ENCODE data around the gene ARSD. TPM values are rescaled to one million over a fixed set of nuclear protein-coding genes. Genes with fewer than 3 reads are reported as not detected.

ARSD gene
- total and polyA plus RNA-seq, 5 experiments from 2014 or later, result 1.3 to 3.7 (median 1.9) TPM

GRCh38 chrX:2878563-2878962 lies 50.6 kb downstream of the ARSD start:
- no peak for DNase-seq
- H3K4me3 Mint-ChIP-seq, result no peak overlapping the region
- H3K27ac Mint-ChIP-seq, result no peak overlapping the region
- peaks cover 0 to 4% (median 0%) of the 10 kb centered on the region in 3 donors for H3K36me3 Mint-ChIP-seq
- peaks cover 0 to 4% (median 0%) of the 10 kb centered on the region in 9 donors for H3K9me3 Mint-ChIP-seq
- H3K4me1 Mint-ChIP-seq, result no peaks in the 10 kb centered on the region
- H3K27me3 Mint-ChIP-seq, result peaks cover 6 to 13% (median 10%) of the 10 kb centered on the region in 5 donors
- no peak for ATAC-seq
- POLR2A ChIA-PET, result no interaction called here

DNA sequence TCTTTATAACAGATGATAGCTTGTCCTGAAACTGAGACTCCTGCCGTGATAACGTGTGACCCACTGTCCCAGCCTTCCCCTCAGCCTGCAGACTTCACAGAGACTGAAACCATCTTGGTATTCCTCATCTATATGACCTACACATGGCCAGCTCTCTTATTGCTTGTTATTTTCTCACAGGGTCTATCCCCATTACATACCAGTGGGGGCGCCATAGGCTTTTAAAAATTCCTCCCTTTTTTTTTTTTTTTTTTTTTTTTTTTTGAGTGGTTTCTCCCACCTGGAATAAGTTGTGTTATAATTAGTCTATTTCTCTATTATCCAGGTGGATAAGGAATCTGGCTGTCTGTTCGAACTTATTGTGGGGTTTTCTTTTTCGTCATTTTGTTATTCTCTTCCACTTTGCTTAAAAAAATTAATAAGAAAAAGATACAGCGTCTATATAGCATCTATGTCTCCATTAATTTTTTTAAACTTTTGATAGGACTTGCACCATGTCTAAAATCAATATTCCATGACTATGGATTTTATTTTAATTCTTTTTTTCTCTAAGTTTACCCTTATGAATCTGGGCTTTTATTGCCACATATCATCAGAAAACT lies 53.2 kb downstream of the ARSD start:
- Mint-ChIP-seq H3K36me3 (peaks cover 0 to 4% (median 0%) of the 10 kb centered on the region in 3 donors), H3K4me3 (no peak overlapping the region), H3K27ac (no peak overlapping the region), H3K9me3 (peaks cover 0 to 13% (median 0%) of the 10 kb centered on the region in 9 donors), H3K4me1 (no peaks in the 10 kb centered on the region), H3K27me3 (peaks cover 0 to 10% (median 7%) of the 10 kb centered on the region in 5 donors)
- ATAC-seq, result no peak
- POLR2A ChIA-PET, result no interaction called here
- DNase-seq, result no peak

- ATAC-seq (no peak), DNase-seq (no peak)
- Mint-ChIP-seq H3K27ac (no peak overlapping the region), H3K4me3 (no peak overlapping the region), H3K9me3 (peaks cover 0 to 20% (median 0%) of the 10 kb centered on the region in 9 donors), H3K4me1 (no peaks in the 10 kb centered on the region), H3K36me3 (peaks cover 0 to 9% (median 0%) of the 10 kb centered on the region in 3 donors), H3K27me3 (peaks cover 0 to 10% (median 6%) of the 10 kb centered on the region in 5 donors)
- POLR2A ChIA-PET, result no interaction called here
Measured at GRCh38 chrX:2875136-2875481, 54.0 kb downstream of the ARSD start.

- H3K36me3 Mint-ChIP-seq, result peaks cover 0 to 9% (median 0%) of the 10 kb centered on the region in 3 donors
- H3K27ac Mint-ChIP-seq, result no peak overlapping the region
- H3K4me1 Mint-ChIP-seq, result no peaks in the 10 kb centered on the region
- POLR2A ChIA-PET, result no interaction called here
- H3K9me3 Mint-ChIP-seq, result peaks cover 0 to 26% (median 0%) of the 10 kb centered on the region in 9 donors
- peaks cover 0 to 6% (median 3%) of the 10 kb centered on the region in 5 donors for H3K27me3 Mint-ChIP-seq
- ATAC-seq, result no peak
- H3K4me3 Mint-ChIP-seq, result no peak overlapping the region
- DNase-seq, result no peak
Measured at GRCh38 chrX:2874222-2875135, 54.7 kb downstream of the ARSD start.

- no peak for ATAC-seq
- Mint-ChIP-seq H3K36me3 (peaks cover 0 to 9% (median 0%) of the 10 kb centered on the region in 3 donors), H3K4me1 (no peaks in the 10 kb centered on the region), H3K27ac (no peak overlapping the region), H3K9me3 (peaks cover 0 to 31% (median 0%) of the 10 kb centered on the region in 9 donors), H3K4me3 (no peak overlapping the region), H3K27me3 (peaks cover 0 to 6% (median 3%) of the 10 kb centered on the region in 5 donors)
- POLR2A ChIA-PET, result no interaction called here
- no peak for DNase-seq
Measured at GRCh38 chrX:2872671-2873277, 56.4 kb downstream of the ARSD start.

- Mint-ChIP-seq H3K4me3 (no peak overlapping the region), H3K9me3 (peaks cover 0 to 31% (median 0%) of the 10 kb centered on the region in 9 donors), H3K4me1 (no peaks in the 10 kb centered on the region), H3K27ac (no peak overlapping the region), H3K27me3 (peaks cover 0 to 6% (median 3%) of the 10 kb centered on the region in 5 donors), H3K36me3 (peaks cover 0 to 9% (median 0%) of the 10 kb centered on the region in 3 donors)
- ATAC-seq (no peak), DNase-seq (no peak)
- POLR2A ChIA-PET, result no interaction called here
Measured at GRCh38 chrX:2871831-2872230, 57.3 kb downstream of the ARSD start.

DNA sequence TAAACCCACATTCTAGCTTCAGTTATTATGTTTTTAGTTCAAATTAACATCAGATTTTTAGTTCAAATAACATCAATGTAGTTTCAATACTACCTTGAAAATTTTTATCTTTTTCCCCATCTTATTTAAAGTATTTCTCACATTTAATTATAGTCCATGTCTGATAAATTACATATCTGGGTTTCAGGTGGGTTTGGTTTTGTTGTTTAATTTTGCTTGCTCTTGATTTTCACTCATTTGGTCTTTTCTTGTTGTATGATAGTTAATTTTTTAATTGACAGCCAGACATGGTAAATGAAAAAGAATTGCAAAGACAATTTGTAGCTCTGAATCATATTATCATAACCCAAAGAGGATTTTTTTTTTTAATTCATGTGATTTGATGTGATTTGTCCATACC lies 58.5 kb downstream of the ARSD start:
- H3K9me3 Mint-ChIP-seq, result peaks cover 0 to 29% (median 0%) of the 10 kb centered on the region in 9 donors
- DNase-seq, result no peak
- H3K27me3 Mint-ChIP-seq, result peaks cover 0 to 8% (median 2%) of the 10 kb centered on the region in 5 donors
- H3K27ac Mint-ChIP-seq, result no peak overlapping the region
- POLR2A ChIA-PET, result no interaction called here
- H3K4me3 Mint-ChIP-seq, result no peak overlapping the region
- no peak for ATAC-seq
- H3K36me3 Mint-ChIP-seq, result peaks cover 0 to 7% (median 0%) of the 10 kb centered on the region in 3 donors
- H3K4me1 Mint-ChIP-seq, result no peaks in the 10 kb centered on the region

GRCh38 chrX:2867206-2867605 lies 61.9 kb downstream of the ARSD start:
- Mint-ChIP-seq H3K27ac (no peak overlapping the region), H3K27me3 (peaks cover 0 to 3% (median 0%) of the 10 kb centered on the region in 5 donors), H3K4me3 (no peak overlapping the region), H3K4me1 (no peaks in the 10 kb centered on the region), H3K36me3 (peaks cover 0 to 5% (median 0%) of the 10 kb centered on the region in 3 donors), H3K9me3 (peaks cover 0 to 27% (median 0%) of the 10 kb centered on the region in 9 donors)
- ATAC-seq (no peak), DNase-seq (no peak)
- POLR2A ChIA-PET, result no interaction called here

- peaks cover 0 to 3% (median 0%) of the 10 kb centered on the region in 5 donors for H3K27me3 Mint-ChIP-seq
- no peaks in the 10 kb centered on the region for H3K36me3 Mint-ChIP-seq
- no peak for DNase-seq
- no peak overlapping the region for H3K4me3 Mint-ChIP-seq
- no peak overlapping the region for H3K27ac Mint-ChIP-seq
- no peaks in the 10 kb centered on the region for H3K9me3 Mint-ChIP-seq
- no peaks in the 10 kb centered on the region for H3K4me1 Mint-ChIP-seq
- POLR2A ChIA-PET, result no interaction called here
- ATAC-seq, result no peak
Measured at GRCh38 chrX:2863646-2864045, 65.5 kb downstream of the ARSD start.

DNA sequence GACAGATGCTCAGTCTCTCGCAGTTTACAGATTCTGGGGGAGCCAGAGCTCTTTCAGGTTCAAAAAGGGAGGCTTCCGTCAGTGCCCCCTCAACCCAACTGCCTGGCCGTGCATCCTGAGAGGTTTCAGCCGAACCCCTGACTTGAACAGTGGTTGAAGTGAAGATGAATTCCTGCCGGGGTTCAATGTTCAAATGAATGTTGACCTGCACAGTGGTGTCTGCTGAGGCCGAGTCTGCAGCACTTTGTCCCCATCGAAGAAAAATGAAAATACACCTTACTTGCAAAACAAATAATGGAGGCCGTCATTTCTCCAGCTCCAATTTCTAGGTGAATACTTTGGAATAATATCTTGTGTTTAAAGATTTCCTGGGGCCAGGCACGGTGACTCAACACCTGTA lies 66.7 kb downstream of the ARSD start:
- POLR2A ChIA-PET, result no interaction called here
- Mint-ChIP-seq H3K36me3 (no peaks in the 10 kb centered on the region), H3K9me3 (no peaks in the 10 kb centered on the region), H3K4me3 (no peak overlapping the region), H3K27ac (no peak overlapping the region), H3K4me1 (no peaks in the 10 kb centered on the region), H3K27me3 (peaks cover 0 to 3% (median 0%) of the 10 kb centered on the region in 5 donors)
- ATAC-seq (no peak), DNase-seq (no peak)

DNA sequence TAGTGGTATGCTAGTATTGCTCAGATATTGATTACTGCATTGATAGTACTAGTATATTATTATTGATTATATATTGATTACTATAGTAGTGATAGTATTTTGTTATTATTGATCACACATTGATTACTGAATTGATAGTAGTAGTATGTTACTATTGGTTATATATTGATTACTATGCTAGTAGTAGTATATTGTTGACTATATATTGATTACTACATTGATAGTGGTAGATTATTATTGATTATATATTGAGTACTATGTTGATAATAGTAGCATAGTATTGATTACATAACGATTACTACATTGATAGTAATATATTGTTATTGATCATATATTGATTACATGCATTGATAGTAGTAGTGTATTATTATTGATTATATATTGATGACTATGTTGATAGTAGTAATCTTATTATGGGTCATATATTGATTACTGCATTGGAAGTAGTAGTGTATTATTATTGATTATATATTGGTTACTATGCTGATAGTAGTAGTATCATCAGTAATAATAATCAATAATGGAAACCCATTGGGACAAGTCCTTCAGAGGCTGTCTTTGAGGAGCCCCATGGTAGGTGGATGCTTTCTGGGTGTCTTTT lies 69.8 kb downstream of the ARSD start:
- no peak for ATAC-seq
- H3K27me3 Mint-ChIP-seq, result peaks cover 0 to 3% (median 0%) of the 10 kb centered on the region in 5 donors
- no peaks in the 10 kb centered on the region for H3K9me3 Mint-ChIP-seq

DNA sequence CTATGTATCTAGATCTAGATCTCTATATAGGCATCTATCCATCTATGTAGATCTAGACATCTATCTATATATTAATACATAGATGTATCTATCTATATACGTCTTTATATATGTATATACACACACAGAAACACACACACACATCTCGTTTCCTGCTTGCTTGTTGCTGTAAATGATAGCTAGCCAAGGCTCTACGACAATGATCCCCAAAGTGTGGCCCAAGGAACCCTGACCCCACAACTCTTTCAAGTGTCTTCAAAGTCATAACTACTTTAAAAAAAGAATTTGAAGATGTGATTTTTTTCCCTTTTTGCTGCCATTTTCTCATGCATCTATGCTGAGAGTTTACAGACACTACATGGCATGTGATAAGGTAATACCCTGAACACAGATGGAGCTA lies 71.6 kb downstream of the ARSD start:
- no peak for ATAC-seq
- Mint-ChIP-seq H3K27me3 (peaks cover 0 to 3% (median 0%) of the 10 kb centered on the region in 5 donors), H3K27ac (no peak overlapping the region), H3K4me3 (no peak overlapping the region), H3K9me3 (peaks cover 0 to 5% (median 0%) of the 10 kb centered on the region in 9 donors), H3K36me3 (no peaks in the 10 kb centered on the region), H3K4me1 (no peaks in the 10 kb centered on the region)
- POLR2A ChIA-PET, result no interaction called here
- no peak for DNase-seq

More for the DNA sequence above, 69.8 kb downstream of the ARSD start:
- POLR2A ChIA-PET, result no interaction called here
- Mint-ChIP-seq H3K27ac (no peak overlapping the region), H3K36me3 (no peaks in the 10 kb centered on the region), H3K4me3 (no peak overlapping the region), H3K4me1 (no peaks in the 10 kb centered on the region)
- DNase-seq, result no peak

DNA sequence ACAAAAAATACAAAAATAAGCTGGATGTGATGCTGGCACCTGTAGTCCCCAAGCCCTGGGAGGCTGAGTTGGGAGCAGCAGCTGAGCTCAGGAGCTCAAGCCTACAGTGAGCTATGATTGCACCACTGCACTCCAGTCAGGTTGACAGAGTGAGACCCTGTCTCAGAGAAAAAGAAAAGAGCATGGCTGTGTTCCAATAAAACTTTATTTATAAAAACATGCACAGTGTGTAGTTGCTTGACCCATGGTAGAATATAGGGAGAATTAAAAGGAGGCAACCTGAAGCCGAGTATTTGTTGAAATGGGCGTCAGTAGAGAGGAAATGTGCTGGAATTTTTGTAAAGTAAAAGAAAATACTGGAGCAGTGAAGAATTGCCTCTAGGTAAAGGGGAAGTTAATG lies 73.4 kb downstream of the ARSD start:
- Mint-ChIP-seq H3K36me3 (no peaks in the 10 kb centered on the region), H3K4me1 (no peaks in the 10 kb centered on the region), H3K27ac (no peak overlapping the region), H3K27me3 (no peaks in the 10 kb centered on the region), H3K4me3 (no peak overlapping the region), H3K9me3 (peaks cover 0 to 5% (median 0%) of the 10 kb centered on the region in 9 donors)
- DNase-seq (no peak), ATAC-seq (no peak)
- POLR2A ChIA-PET, result no interaction called here
